ENCODE data around the gene KRTCAP2.
"Not testable (repeated sequence)": the region's sequence is repeated elsewhere in the genome, so short reads cannot be mapped to it uniquely, and the experiment has no call there.

Gene KRTCAP2

DNA sequence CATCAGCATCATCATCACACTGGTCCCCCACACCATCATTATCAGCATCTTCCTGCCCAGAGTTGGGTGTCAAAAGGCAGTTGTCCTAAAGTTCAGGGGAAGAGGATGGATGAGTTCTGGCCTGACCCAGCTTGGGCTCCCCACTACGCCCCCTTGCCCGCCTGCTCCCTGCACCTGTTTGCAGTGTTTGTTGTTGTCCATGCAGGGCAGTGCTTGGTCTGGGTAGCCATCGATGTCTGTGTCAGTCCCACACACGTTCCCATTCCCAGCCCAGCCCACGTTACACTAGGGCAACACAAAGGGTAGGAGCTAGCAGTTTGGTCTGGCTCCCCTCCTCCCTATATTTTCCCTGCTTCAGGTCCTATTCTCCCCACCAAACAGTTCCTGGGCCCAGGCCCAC is 27.8 kb upstream of the KRTCAP2 start:
- no peak for DNase-seq

DNA sequence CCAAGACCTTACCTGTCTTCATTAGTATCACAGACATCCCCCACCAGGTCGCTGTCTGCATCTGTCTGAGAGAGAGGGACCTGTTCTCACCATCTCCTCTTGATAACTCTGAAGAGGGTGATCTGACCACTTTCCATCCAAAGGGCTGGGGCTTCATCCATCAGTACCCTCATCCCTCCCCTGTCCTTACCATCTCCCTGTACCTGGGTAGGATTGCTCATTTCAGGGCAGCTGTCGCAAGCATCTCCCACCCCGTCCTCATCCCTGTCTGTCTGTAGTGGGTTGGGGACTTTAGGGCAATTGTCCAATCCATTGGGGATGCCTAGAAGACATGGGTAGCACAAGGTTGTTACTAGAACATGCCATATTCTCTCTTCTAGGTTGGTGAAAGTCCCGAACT is 26.7 kb upstream of the KRTCAP2 start:
- no peak for DNase-seq

DNA sequence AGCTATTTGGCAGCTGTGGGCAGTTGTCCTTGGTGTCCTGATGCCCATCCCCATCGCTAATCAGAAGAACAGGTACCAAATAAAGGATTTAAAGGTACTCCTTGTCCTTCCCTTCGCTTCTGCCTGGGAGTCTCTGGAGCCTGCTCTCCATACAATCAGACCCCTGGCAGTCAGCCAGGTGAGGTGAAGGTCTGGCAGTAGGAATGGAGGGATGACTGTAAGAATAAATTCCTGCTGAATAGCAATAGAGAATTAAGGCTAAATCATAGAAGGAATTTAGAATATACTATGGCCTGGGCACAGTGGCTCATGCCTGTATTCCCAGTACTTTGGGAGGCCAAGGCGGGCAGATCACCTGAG is 25.4 kb upstream of the KRTCAP2 start:
- no peak for DNase-seq

DNA sequence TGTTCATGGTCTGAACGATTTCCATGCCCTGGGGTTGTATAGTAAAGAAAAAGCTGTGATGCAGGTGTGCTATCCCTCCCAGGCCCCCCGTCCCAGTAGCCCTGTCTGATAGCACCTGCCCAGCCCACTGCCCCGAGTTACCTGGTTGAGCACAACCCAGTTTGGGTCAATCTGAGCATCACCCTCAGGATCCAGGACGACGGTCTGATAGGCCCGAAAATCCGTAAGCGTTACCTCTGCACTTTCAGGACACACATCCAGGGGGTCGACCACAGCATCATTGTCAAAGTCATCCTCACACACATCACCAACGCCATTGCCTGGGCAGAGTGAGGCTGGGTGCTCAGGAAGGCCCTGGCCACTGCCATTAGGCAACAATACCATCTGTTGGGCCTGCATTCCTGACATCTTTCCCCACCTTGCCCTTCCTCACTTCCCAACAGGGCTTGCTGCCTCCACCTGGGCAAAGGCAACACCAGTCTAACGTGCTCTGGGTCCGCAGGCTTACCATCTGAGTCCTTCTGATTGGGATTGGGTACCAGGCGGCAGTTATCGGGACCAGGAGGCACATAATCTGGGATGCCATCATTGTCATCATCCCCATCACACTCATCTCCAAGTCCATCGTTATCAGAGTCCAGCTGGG is 24.9 kb upstream of the KRTCAP2 start:
- no peak for DNase-seq

DNA sequence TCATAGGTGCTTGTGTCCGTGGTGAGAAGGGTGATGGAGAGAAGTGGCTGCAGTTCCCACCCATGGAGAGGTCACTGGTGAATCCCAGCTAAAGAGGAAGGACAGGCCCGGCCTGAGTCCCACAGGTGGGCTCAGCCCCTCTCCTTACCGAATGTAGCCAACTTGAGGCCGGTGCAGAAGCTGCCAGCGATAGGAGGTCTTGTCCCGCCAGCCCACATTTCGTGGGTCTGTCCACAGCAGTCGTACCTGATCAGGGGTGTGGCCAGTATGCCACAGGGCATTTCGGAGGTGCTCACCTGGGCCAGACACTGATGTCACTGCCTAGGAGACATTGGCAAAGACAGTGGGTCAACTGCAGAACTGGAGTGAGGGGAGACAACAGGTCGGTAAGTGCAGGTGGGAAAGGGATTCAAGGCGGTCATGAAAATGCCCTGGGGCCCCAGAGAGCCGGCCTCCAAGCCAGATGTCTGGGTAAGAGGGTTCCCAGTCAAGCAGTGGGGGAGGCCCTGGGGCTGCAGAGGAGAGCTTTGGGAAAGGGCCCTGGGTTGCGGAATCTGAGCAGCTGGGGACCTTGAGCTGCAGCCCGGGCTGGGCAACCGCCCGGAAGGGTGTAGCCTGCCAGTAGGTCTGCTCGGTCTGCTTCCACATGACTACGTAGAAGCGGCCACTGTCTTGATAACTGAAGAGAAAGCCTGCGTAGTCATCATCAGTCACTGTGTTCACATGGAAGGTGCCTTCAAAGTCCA is 24.0 kb upstream of the KRTCAP2 start:
- peak in 14 of 51 donors; percentile 16 to 61 (median 38) for DNase-seq

DNA sequence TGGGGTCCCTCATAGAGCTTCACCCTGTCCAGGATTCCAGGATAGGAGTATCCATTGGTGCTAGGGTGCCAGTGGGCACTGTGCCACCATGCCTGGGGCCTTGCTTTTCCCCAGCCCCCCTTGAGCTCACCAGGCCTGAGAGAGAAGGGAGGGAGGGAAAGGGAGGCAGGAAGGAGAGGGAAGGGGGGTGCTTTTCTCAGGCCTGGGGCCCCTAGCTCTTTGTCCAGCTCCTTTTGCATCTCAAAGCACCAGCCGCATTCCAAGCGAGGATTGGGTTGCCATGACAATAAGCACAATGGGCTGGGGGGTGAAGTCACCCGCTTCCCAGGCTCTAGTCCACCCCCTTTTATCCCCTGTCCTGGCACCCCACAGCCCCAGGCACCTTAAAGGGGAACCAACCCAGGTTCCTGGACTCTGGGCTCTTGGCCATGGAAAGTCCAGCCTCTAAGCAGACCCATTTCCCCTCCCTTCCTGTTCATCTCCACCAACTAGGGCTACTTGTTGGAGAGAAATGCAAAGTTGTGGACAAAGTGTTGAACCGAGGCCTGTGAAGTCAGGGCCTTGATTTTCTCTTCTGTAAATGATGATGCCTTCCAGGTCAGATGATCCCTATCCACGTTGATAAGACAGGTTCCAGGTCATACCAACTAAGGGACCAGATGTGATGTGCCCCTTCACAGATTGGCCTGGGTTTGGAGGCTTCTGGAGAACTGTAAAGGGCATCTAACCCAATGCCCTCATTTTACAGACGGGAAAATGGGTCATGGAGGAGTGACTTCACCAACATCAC is 23.2 kb upstream of the KRTCAP2 start:
- peak in 38 of 51 donors; percentile 13 to 90 (median 62) for DNase-seq

DNA sequence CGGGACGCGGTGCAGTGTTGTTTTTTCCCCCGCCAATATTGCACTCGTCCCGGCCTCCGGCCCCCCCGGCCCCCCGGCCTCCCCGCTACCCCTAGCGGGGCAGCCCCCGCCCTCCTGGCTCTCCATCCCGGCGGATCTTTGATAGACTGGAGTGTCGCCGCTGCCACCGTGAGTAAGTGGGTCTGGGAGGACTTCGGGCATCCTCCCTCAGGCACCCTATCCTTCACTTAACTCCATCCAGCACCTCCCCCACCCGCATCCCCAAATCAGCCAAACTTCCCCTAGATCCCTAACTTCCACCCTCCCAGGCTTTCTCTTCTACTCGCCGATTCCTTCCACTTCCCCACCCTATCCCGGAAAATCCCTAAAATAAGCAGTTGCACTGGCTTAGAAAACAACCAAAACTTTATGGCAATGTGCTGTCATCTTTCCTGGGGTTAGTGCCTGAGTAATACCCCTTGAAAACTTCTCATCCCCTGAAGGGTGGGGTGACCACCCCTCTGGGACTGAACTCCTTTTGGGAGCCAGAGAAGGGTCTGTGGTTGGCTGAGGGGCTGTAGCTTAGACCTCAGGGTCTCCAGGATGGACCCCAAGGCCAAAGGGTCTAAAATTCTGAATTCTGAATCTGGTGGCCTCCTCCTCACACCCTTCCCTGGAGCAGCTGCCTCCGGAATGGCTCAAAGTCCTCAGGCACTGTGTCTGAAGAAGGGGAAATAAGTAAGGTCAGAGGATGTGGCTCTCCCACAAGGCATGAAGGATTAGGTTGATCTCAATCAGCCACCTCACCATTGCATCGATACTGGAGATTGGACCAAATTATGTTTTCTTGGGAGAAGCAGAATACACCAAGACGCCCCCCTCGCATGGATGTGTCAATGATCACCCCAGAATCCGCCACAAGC is 22.3 kb upstream of the KRTCAP2 start:
- DNase-seq = no peak

DNA sequence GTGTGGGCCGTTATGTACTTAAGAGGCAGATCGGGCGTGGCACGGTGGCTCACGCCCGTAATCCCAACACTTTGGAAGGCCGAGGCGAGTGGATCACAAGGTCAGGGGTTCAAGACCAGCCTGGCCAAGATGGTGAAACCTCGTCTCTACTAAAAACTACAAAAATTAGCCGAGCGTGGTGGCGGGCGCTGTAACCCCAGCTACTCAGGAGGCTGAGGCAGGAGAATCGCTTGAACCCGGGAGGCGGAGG is 20.8 kb upstream of the KRTCAP2 start:
- DNase-seq = not testable (repeated sequence)

DNA sequence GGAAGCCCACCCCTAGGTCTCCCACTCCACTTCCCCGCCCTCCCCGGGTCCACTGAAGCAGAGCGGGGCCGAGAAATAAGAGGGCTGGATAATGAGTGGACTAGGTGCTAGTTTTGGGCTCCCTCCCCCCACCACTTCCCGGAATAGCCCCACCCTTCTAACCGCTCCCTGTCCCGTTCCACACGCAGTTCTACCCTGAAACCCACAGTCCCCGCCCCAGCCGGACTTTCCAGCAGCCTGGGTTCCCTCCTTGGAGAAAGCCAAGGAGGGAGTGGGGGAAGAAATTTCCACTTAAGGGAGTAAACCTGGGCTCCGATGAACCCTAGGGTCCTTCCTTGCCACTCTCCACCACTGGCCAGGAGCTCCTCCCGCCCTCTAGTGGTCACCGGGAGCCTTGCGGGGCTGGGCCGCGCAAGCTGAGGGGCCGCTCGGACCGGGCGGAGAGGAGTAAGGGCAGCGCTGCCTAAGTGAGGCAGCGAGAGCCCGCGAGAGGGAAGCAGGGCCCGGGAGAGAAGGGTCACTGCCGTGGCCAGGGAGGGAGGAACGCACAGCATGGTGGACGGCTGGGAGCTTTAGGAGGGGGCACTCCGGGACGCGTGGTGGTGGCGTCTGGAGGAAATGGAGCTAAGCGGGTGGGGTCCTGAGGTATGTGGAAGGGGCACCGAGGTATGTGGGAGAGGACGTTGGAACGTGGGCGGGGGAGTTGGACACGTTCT is 20.3 kb upstream of the KRTCAP2 start:
- DNase-seq = peak in 44 of 51 donors; percentile 25 to 82 (median 66)

DNA sequence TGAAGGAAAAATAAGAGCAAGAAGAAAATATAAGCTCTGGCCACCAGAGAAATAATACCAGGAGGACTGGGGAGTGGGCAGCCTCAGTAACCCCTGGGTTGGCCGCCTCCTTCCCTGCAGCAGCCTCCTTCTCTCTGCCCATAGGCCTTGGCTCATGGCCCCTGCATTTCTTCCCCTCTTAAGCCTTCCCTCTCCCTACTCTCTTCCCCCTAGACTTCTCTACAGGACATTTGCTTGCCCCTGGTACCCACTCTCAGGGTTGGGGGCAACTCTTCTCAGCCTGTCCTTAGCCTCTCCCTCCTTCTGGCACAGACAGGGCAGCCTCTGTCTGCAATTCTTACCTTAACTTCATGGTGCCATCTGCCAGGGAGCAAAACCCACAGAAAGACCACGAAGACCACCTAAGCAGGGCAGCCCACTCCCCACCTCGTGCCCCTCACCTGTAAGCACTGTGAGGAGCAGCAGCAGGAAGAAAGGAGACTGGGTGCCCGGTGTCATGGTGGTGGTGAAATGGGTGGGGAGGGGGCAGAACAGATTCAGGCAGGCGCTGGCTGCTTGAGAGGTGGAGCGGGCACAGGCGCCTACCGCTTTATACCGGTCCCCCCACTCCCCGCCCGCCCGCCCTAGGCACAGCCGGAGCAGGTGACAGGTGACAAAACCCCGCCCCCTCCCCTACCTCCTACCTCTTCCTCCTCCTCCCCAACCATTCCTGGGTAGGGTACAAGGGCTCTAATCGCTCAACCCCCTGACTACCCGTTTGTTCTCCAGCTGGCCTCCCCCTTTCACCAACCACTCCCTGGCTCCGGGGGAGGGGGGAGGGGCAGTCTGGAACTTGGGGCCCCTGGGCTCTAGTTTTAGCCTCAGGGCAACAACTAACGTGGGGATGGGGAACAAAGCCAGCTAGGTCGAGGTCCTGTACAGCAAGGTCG is 19.5 kb upstream of the KRTCAP2 start:
- DNase-seq = no peak

DNA sequence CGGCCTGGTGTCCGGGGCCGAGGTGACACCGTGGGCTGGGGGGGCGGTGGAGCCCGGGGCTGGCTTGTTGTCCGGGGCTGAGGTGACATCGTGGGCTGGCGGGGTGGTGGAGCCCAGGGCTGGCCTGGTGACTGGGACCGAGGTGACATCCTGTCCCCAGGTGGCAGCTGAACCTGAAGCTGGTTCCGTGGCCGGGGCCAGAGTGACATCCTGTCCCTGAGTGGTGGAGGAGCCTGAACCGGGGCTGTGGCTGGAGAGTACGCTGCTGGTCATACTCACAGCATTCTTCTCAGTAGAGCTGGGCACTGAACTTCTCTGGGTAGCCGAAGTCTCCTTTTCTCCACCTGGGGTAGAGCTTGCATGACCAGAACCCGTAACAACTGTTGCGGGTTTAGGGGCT is 18.8 kb upstream of the KRTCAP2 start:
- no peak for DNase-seq

DNA sequence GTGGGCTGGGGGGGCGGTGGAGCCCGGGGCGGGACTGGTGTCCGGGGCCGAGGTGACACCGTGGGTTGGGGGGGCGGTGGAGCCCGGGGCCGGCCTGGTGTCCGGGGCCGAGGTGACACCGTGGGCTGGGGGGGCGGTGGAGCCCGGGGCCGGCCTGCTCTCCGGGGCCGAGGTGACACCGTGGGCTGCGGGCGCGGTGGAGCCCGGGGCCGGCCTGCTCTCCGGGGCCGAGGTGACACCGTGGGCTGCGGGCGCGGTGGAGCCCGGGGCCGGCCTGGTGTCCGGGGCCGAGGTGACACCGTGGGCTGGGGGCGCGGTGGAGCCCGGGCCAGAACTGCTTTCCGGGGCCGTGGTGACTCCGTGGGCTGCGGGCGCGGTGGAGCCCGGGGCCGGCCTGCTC is 16.8 kb upstream of the KRTCAP2 start:
- DNase-seq = not testable (repeated sequence)

DNA sequence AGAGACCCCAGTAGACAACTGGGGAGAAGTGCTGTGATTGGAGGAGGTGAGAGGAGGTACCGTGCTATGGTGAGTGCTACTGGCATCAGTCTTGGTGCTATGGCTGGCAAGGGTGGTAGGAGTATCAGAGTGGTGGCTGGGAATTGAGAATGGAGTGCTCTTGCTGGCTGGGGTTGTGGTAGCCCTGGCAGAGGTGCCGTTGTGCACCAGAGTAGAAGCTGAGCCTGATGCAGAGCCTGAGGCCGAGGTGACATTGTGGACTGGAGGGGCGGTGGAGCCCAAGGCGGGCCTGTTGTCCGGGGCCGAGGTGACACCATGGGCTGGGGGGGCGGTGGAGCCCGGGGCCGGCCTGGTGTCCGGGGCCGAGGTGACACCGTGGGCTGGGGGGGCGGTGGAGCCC is 15.2 kb upstream of the KRTCAP2 start:
- no peak for DNase-seq

DNA sequence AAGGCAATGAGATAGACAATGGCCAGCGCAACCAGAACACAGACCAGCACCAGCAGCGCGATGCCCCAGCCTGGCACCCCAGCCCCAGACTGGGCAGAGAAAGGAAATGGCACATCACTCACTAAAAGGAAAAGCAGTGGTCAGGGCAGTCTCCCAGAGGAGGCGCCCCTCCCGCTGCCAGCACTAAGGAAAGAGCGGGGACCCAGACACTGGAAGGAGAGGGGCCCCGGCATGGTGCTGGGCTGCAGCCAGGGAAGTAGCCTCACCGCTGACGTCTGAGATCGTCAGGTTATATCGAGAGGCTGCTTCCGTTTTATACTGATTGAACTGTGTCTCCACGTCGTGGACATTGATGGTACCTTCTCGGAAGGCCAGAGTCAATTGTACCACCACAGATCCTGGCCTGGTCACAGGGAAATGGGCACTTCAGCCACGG is 14.4 kb upstream of the KRTCAP2 start:
- no peak for DNase-seq

DNA sequence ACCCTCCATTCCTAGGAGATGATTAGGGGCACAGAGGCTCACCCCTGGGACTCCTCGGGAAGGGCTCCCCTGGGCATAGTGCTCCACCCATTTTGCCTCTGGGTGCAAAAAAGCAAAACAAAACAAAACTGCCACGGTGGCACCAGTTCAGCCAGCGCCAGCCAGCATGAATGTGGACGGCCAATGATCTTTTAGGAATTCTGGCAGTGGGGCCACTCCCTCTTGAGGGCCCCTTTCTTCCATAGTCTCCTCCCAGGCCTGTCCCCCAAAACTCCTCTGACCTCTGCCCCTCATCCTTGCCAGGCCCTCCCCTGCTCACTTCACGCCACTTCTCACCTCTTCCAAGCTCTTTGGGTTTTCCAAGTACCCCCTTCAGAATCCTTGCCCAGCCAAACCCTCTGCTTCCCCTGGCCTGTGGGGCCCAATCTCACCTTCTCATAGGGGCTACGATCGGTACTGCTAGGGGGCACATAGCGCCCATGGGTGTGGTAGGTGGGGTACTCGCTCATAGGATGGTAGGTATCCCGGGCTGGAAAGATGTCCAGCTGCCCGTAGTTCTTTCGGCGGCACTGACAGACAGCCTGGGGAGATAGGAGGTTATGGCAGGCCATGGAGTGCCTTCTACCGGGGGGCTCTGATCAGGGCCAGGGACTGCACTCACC is 13.8 kb upstream of the KRTCAP2 start:
- DNase-seq = no peak

DNA sequence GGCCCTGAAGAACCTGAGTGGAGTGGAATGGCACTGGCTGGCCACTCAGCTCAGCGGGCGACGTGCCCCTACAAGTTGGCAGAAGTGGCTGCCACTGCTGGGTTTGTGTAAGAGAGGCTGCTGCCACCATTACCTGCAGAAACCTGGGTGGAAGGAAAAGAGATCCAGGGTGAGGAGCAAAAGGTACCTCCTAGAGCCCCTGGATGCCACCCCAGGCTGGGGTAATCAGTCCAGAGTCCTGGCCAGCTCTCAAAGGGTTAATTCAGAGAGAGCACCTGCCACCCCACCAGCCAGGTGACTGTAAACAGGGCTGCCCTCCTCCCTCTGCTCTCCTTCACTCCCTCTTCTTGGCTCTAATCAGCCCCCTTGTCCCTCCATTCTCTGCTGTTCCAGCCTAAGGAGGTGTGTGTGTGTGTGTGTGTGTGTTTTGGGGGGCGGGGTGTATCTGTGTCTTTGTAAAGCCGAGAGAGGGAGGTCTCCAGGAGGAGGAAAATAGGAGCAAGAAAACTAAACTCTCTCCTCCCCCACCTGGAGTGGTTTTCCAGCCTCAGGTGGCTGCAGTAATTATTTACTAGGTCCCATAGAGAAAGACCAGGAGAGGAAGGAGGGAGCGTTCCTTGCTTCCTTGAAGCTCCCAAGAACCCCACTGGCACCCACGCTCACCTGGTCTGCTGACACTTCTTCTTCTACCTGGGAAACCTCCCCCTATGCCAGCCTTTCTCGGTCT is 13.1 kb upstream of the KRTCAP2 start:
- DNase-seq = no peak

DNA sequence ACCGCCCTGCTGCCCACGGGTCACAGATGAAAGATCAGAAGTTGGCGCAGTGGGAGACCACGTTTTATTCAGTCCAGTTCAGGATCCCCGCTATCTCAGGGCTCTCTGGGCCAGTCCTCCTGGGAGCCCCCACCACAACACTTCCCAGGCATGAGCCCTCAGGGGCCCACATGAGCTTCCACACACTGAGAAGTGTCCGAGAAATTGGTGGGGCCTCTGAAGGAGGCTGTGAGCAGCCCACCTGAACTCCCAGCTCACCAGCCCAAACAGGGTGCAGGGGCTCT is 12.6 kb upstream of the KRTCAP2 start:
- DNase-seq = no peak

DNA sequence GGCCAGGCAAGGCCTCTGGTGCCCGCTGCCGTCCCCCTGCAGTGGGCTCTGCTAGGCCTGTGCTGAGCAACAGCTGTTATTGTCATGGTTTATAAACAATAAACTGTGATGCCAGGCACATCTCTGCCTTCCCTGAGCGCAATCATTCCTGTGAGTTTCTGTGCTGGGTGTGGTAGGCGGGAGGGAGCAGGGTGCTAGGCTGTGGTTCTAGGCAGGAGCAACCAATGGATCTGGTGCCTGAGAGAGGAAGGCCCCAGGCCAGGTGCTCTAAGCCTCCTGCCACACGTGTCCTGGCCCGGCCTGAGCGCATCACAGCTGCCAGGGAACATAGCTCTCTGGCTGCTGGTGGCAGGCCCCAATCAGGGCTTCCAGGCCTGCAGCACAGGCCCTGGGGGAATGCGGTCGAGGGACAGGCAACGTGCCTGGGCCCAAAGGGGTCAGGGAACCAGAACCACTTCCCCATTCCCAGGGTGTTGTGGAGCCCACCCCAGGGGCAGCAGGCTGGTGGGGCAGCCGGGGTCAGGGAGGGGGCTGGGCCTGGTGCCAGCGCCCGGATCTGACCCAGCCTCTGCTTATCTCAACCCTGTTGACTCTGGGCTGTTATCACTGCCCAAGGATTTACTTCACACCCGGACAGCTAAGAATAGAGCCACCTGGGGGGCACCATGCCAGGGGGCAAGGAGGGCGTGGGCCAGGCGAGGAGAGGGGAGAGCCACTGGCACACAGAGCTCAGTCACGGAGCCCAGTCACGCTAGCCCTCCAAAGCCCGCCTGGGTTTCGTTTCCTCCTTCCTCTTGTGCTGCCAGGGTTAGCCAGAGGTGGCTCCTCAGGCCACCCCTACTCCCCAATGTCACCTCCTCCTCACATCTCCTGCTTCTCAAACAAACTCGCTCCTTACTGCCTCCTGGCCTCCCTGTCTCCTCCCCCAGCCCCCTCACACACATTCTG is 12.0 kb upstream of the KRTCAP2 start:
- DNase-seq = no peak
